Glutamatergic neuron (in vitro differentiated cells): ENCODE measurements around the gene IFT27. TPM values are rescaled to one million over a fixed set of nuclear protein-coding genes. Genes with fewer than 3 reads are reported as not detected.

Experiments
- DNase-seq: peaks from one replicate; pipeline ENCODE4 v3.0.0; 2022
- H3K27ac Mint-ChIP-seq: one replicate; pipeline ENCODE4 v1.8.0; 2020; ENCODE audit warnings: mild to moderate bottlenecking, mixed read lengths, inconsistent platforms; ENCODE audit not compliant: unreplicated experiment
- H3K27me3 Mint-ChIP-seq: one replicate; pipeline ENCODE4 v1.8.0; 2020; ENCODE audit warnings: mild to moderate bottlenecking, moderate library complexity, mixed read lengths, inconsistent platforms; ENCODE audit not compliant: unreplicated experiment
- H3K36me3 Mint-ChIP-seq: one replicate; pipeline ENCODE4 v1.8.0; 2020; ENCODE audit warnings: mild to moderate bottlenecking, mixed read lengths, inconsistent platforms; ENCODE audit not compliant: unreplicated experiment
- H3K4me1 Mint-ChIP-seq: one replicate; pipeline ENCODE4 v1.8.0; 2020; ENCODE audit warnings: mild to moderate bottlenecking, low read depth, mixed read lengths, inconsistent platforms; ENCODE audit not compliant: unreplicated experiment
- H3K4me3 Mint-ChIP-seq: one replicate; pipeline ENCODE4 v1.8.0; 2020; ENCODE audit warnings: mild to moderate bottlenecking, mixed read lengths, inconsistent platforms; ENCODE audit not compliant: unreplicated experiment
- H3K9me3 Mint-ChIP-seq: one replicate; pipeline ENCODE4 v1.8.0; 2020; ENCODE audit warnings: mild to moderate bottlenecking, moderate library complexity, mixed read lengths, inconsistent platforms; ENCODE audit not compliant: unreplicated experiment
- CTCF ChIP-seq: fragments of 200-600 bp; sonication (generic); IDR thresholded peaks from one replicate; pipeline ENCODE4 v1.5.0; 2021; ENCODE audit not compliant: partially characterized antibody, unreplicated experiment
- total RNA-seq: library from RNA; stranded (reverse); fragmentation: NEBNext Ultra II Directional; extraction: Animal tissue kit (Norgen Biotek cat#: 25700); gene quantifications from one replicate; pipeline ENCODE4 v1.2.1, GENCODE V29; 2021; ENCODE audit not compliant: unreplicated experiment

The IFT27 gene
- total RNA-seq, 1 donor from 2014 or later, result 54.2 TPM

GRCh38 chr22:36818010-36818642, 42.2 kb upstream of the IFT27 start:
- peaks cover 7% of the 10 kb centered on the region for H3K27me3 Mint-ChIP-seq

GRCh38 chr22:36817525-36817848, 41.6 kb upstream of the IFT27 start:
- Mint-ChIP-seq H3K4me3 (peak overlapping the region; percentile 74), H3K27me3 (peaks cover 7% of the 10 kb centered on the region), H3K9me3 (peaks cover 11% of the 10 kb centered on the region)

More at GRCh38 chr22:36818010-36818642, 42.2 kb upstream of the IFT27 start:
- no peaks in the 10 kb centered on the region for H3K36me3 Mint-ChIP-seq
- no peak for TF ChIP-seq CTCF
- H3K4me1 Mint-ChIP-seq, result peaks cover 6% of the 10 kb centered on the region
- DNase-seq, result peak; percentile 52
- H3K4me3 Mint-ChIP-seq, result peak overlapping the region; percentile 74
- peaks cover 9% of the 10 kb centered on the region for H3K9me3 Mint-ChIP-seq
- H3K27ac Mint-ChIP-seq, result no peak overlapping the region

GRCh38 chr22:36816636-36817524, 41.0 kb upstream of the IFT27 start, which contains the start of gene PVALB:
Gene PVALB (minus strand): TSS chr22:36817035. CDS start chr22:36817005, 30 bp downstream.
- H3K27me3 Mint-ChIP-seq, result peaks cover 7% of the 10 kb centered on the region
- peaks cover 11% of the 10 kb centered on the region for H3K9me3 Mint-ChIP-seq
- DNase-seq, result peak; percentile 51
- peaks cover 6% of the 10 kb centered on the region for H3K4me1 Mint-ChIP-seq
- H3K4me3 Mint-ChIP-seq, result peak within 1 kb of the TSS; percentile 74
- H3K36me3 Mint-ChIP-seq, result no peaks in the 10 kb centered on the region
- no peak within 1 kb of the TSS for H3K27ac Mint-ChIP-seq
- no peak for TF ChIP-seq CTCF

More at GRCh38 chr22:36817525-36817848, 41.6 kb upstream of the IFT27 start:
- no peak for TF ChIP-seq CTCF
- Mint-ChIP-seq H3K4me1 (peaks cover 6% of the 10 kb centered on the region), H3K27ac (no peak overlapping the region), H3K36me3 (no peaks in the 10 kb centered on the region)
- no peak for DNase-seq

GRCh38 chr22:36816339-36816635, 40.4 kb upstream of the IFT27 start:
- Mint-ChIP-seq H3K27me3 (peaks cover 7% of the 10 kb centered on the region), H3K36me3 (no peaks in the 10 kb centered on the region), H3K4me3 (no peak overlapping the region), H3K4me1 (peaks cover 6% of the 10 kb centered on the region), H3K27ac (no peak overlapping the region), H3K9me3 (peaks cover 11% of the 10 kb centered on the region)
- DNase-seq, result no peak
- TF ChIP-seq CTCF, result no peak
